HepG2 (cell line): ENCODE measurements around the gene STOML2. TPM values are rescaled to one million over a fixed set of nuclear protein-coding genes. Genes with fewer than 3 reads are reported as not detected.

Experiments used
- ARNT ChIP-seq: fragments of 450-650 bp; IDR thresholded peaks from 2 replicates; pipeline ENCODE4 v1.6.1; 2017
- BRF2 ChIP-seq: sonication (generic); formaldehyde crosslinking; IDR thresholded peaks from 2 replicates; pipeline ENCODE4 v1.8.1; 2022; ENCODE audit warnings: mild to moderate bottlenecking, missing genetic modification reagents
- CERS6 ChIP-seq: sonication (generic); formaldehyde crosslinking; IDR thresholded peaks from 2 replicates; pipeline ENCODE4 v1.5.0; 2020; ENCODE audit warnings: missing genetic modification reagents
- GMEB2 ChIP-seq: IDR thresholded peaks from 2 replicates; pipeline ENCODE4 v1.6.1; 2016; ENCODE audit warnings: missing biosample characterization, missing genetic modification reagents, low read depth
- JARID2 ChIP-seq: sonication (generic); formaldehyde crosslinking; IDR thresholded peaks from 2 replicates; pipeline ENCODE4 v1.8.1; 2023; ENCODE audit warnings: missing genetic modification reagents, inconsistent platforms; ENCODE audit not compliant: insufficient replicate concordance
- LRRFIP1 ChIP-seq: sonication (generic); formaldehyde crosslinking; conservative IDR thresholded peaks from 2 replicates; pipeline ENCODE4 v1.4.0; 2020; ENCODE audit warnings: missing genetic modification reagents
- NBN ChIP-seq: fragments of 450-650 bp; conservative IDR thresholded peaks from 2 replicates; pipeline ENCODE4 v1.6.1; 2017
- PAF1 ChIP-seq: IDR thresholded peaks from 2 replicates; pipeline ENCODE4 v1.6.1; 2016; ENCODE audit warnings: missing genetic modification reagents, missing compliant biosample characterization
- PRDM15 ChIP-seq: sonication (generic); formaldehyde crosslinking; IDR thresholded peaks from 2 replicates; pipeline ENCODE4 v1.4.0; 2020; ENCODE audit warnings: missing genetic modification reagents
- PREB ChIP-seq: sonication (generic); formaldehyde crosslinking; IDR thresholded peaks from 2 replicates; pipeline ENCODE4 v1.4.0; 2020; ENCODE audit warnings: missing genetic modification reagents
- SATB2 ChIP-seq: sonication (generic); formaldehyde crosslinking; IDR thresholded peaks from 2 replicates; pipeline ENCODE4 v1.5.0; 2020; ENCODE audit warnings: missing genetic modification reagents
- ZBTB44 ChIP-seq: sonication (generic); formaldehyde crosslinking; IDR thresholded peaks from 2 replicates; pipeline ENCODE4 v1.4.0; 2020; ENCODE audit warnings: missing genetic modification reagents
- ZBTB7B ChIP-seq: sonication (generic); formaldehyde crosslinking; IDR thresholded peaks from 2 replicates; pipeline ENCODE4 v1.4.0; 2020; ENCODE audit warnings: missing genetic modification reagents
- ZNF629 ChIP-seq: sonication (generic); formaldehyde crosslinking; conservative IDR thresholded peaks from 2 replicates; pipeline ENCODE4 v1.5.0; 2020; ENCODE audit warnings: missing genetic modification reagents
- ZNF644 ChIP-seq: IDR thresholded peaks from 2 replicates; pipeline ENCODE4 v1.6.1; 2016; ENCODE audit warnings: low read depth
- ZNF703 ChIP-seq: sonication (generic); formaldehyde crosslinking; IDR thresholded peaks from 2 replicates; pipeline ENCODE4 v1.5.1; 2020; ENCODE audit warnings: missing genetic modification reagents, mild to moderate bottlenecking, moderate library complexity, borderline replicate concordance
- polyA plus RNA-seq, 8 experiments: library from polyadenylated mRNA; depleted of rRNA in 3 of 8; stranded (reverse) in 7 of 8; unstranded in 1 of 8; fragments of >200 nt; fragmentation: Illumina TruSeq in 4 of 8; extraction: Trizol in 4 of 8; gene quantifications; 2 replicates each; pipeline versions ENCODE4 v1.2.1 to v1.2.3, GENCODE V29; 2011 to 2016; ENCODE audit warnings: low read depth in 4 of 8, missing spikeins in 1 of 8, mixed read lengths in 1 of 8; ENCODE audit not compliant: insufficient read depth in 1 of 8
- total RNA-seq, 5 experiments: library from RNA; depleted of rRNA; stranded (reverse); fragments of >200 nt; fragmentation: Illumina TruSeq; extraction: Trizol; gene quantifications; 2 replicates each; pipeline ENCODE4 v1.2.3, GENCODE V29; 2016; ENCODE audit warnings: low read depth in 1 of 5

Gene STOML2
- total and polyA plus RNA-seq, 2 of the 13 experiments (the other 11 are each of a cell fraction or from before 2014, with no cell fraction given): 245 to 250 TPM

GRCh38 chr9:35079426-35080341 lies 23.2 kb downstream of the STOML2 start, which contains the start of gene FANCG (continued):
- TF ChIP-seq LRRFIP1 (CRISPR knock-in tag) (no peak), GMEB2 (CRISPR knock-in tag) (no peak), ZNF629 (CRISPR knock-in tag) (0 out of 2 replicates have a peak, but pooled peaks have one; percentile 4), PAF1 (CRISPR knock-in tag) (no peak), ZNF703 (no peak), PRDM15 (CRISPR knock-in tag) (peak; percentile 66; the same call in 1 of the 2 replicates), ZBTB7B (no peak), JARID2 (CRISPR knock-in tag) (no peak), PREB (CRISPR knock-in tag) (no peak), ZNF644 (CRISPR knock-in tag) (no peak), ZBTB44 (CRISPR knock-in tag) (no peak), SATB2 (CRISPR knock-in tag) (no peak), BRF2 (no peak; the same call in 1 of the 2 replicates), ARNT (no peak), NBN (no peak), CERS6 (no peak)
